HEK293 (cell line): Measurements from ENCODE around the gene IGIP.

ENCODE experiments used
- FEZF1 ChIP-seq: fragments of 450-650 bp; formaldehyde crosslinking; IDR thresholded peaks from 2 replicates; pipeline ENCODE4 v1.5.1; 2016; ENCODE audit warnings: missing biosample characterization, missing genetic modification characterization
- GLI2 ChIP-seq: fragments of 450-650 bp; formaldehyde crosslinking; IDR thresholded peaks from 2 replicates; pipeline ENCODE4; 2017; ENCODE audit warnings: missing biosample characterization, missing genetic modification characterization, low read depth, borderline replicate concordance
- KLF1 ChIP-seq: fragments of 450-650 bp; formaldehyde crosslinking; IDR thresholded peaks from 2 replicates; pipeline ENCODE4 v1.5.1; 2016; ENCODE audit warnings: missing biosample characterization, missing genetic modification characterization
- OSR2 ChIP-seq: fragments of 450-650 bp; formaldehyde crosslinking; IDR thresholded peaks from 2 replicates; pipeline ENCODE4 v1.5.1; 2016; ENCODE audit warnings: missing biosample characterization, missing genetic modification characterization
- PRDM6 ChIP-seq: fragments of 450-650 bp; formaldehyde crosslinking; IDR thresholded peaks from 2 replicates; pipeline ENCODE4 v1.5.1; 2017; ENCODE audit warnings: missing biosample characterization, missing genetic modification characterization
- SALL2 ChIP-seq: fragments of 450-650 bp; formaldehyde crosslinking; IDR thresholded peaks from 2 replicates; pipeline ENCODE4 v1.5.0; 2017; ENCODE audit warnings: missing biosample characterization, mild to moderate bottlenecking, missing genetic modification characterization, borderline replicate concordance
- SCRT1 ChIP-seq: fragments of 450-650 bp; formaldehyde crosslinking; IDR thresholded peaks from 2 replicates; pipeline ENCODE4 v1.5.1; 2016; ENCODE audit warnings: missing biosample characterization, missing genetic modification characterization, borderline replicate concordance
- SP7 ChIP-seq: fragments of 450-650 bp; formaldehyde crosslinking; IDR thresholded peaks from 2 replicates; pipeline ENCODE4 v1.5.1; 2016; ENCODE audit warnings: missing biosample characterization, missing genetic modification characterization
- ZBTB1 ChIP-seq: fragments of 450-650 bp; formaldehyde crosslinking; IDR thresholded peaks from 2 replicates; pipeline ENCODE4 v1.5.1; 2016; ENCODE audit warnings: missing biosample characterization, missing genetic modification characterization
- ZBTB44 ChIP-seq: fragments of 450-650 bp; IDR thresholded peaks from 2 replicates; pipeline ENCODE4 v1.5.1; 2018; ENCODE audit warnings: missing biosample characterization, mild to moderate bottlenecking, missing genetic modification characterization
- ZNF10 ChIP-seq: fragments of 450-650 bp; formaldehyde crosslinking; IDR thresholded peaks from 2 replicates; pipeline ENCODE4 v1.5.1; 2017; ENCODE audit warnings: missing biosample characterization, missing genetic modification characterization
- ZNF16 ChIP-seq: fragments of 450-650 bp; formaldehyde crosslinking; IDR thresholded peaks from 2 replicates; pipeline ENCODE4 v1.5.1; 2016; ENCODE audit warnings: low read depth, missing biosample characterization, missing genetic modification characterization
- ZNF169 ChIP-seq: fragments of 450-650 bp; formaldehyde crosslinking; IDR thresholded peaks from 2 replicates; pipeline ENCODE4 v1.5.1; 2016; ENCODE audit warnings: missing biosample characterization, missing genetic modification characterization
- ZNF362 ChIP-seq: fragments of 450-650 bp; formaldehyde crosslinking; IDR thresholded peaks from 2 replicates; pipeline ENCODE4 v1.5.1; 2016; ENCODE audit warnings: missing biosample characterization, missing genetic modification characterization
- ZNF416 ChIP-seq: fragments of 450-650 bp; formaldehyde crosslinking; IDR thresholded peaks from 2 replicates; pipeline ENCODE4 v1.5.1; 2016; ENCODE audit warnings: missing biosample characterization, missing genetic modification characterization
- ZNF544 ChIP-seq: fragments of 450-650 bp; formaldehyde crosslinking; IDR thresholded peaks from 2 replicates; pipeline ENCODE4 v1.5.0; 2017; ENCODE audit warnings: missing biosample characterization, missing genetic modification characterization
- ZNF658 ChIP-seq: fragments of 450-650 bp; formaldehyde crosslinking; IDR thresholded peaks from 2 replicates; pipeline ENCODE4; 2016; ENCODE audit warnings: missing biosample characterization, missing genetic modification characterization
- ZNF664 ChIP-seq: fragments of 450-650 bp; formaldehyde crosslinking; IDR thresholded peaks from 2 replicates; pipeline ENCODE4 v1.5.1; 2016; ENCODE audit warnings: missing biosample characterization, missing genetic modification characterization
- ZNF677 ChIP-seq: fragments of 450-650 bp; IDR thresholded peaks from 2 replicates; pipeline ENCODE4 v1.5.0; 2018; ENCODE audit warnings: missing biosample characterization, mild to moderate bottlenecking, missing genetic modification characterization, moderate library complexity
- ZXDB ChIP-seq: fragments of 450-650 bp; formaldehyde crosslinking; IDR thresholded peaks from 2 replicates; pipeline ENCODE4 v1.5.1; 2016; ENCODE audit warnings: missing biosample characterization, missing genetic modification characterization
- TF ChIP-seq, protein P1 (sequence below): fragments of 450-650 bp; formaldehyde crosslinking; IDR thresholded peaks from 2 replicates; pipeline ENCODE4 v1.5.1; 2016; ENCODE audit warnings: missing biosample characterization, missing genetic modification characterization, borderline replicate concordance
- TF ChIP-seq, protein P2 (sequence below): fragments of 450-650 bp; formaldehyde crosslinking; IDR thresholded peaks from 2 replicates; pipeline ENCODE4 v1.5.1; 2016; ENCODE audit warnings: missing biosample characterization, missing genetic modification characterization, borderline replicate concordance
- TF ChIP-seq, protein P3 (sequence below): fragments of 450-650 bp; formaldehyde crosslinking; IDR thresholded peaks from 2 replicates; pipeline ENCODE4 v1.5.1; 2016; ENCODE audit warnings: missing biosample characterization, missing genetic modification characterization
- TF ChIP-seq, protein P4 (sequence below): fragments of 450-650 bp; formaldehyde crosslinking; conservative IDR thresholded peaks from 2 replicates; pipeline ENCODE4 v1.5.1; 2016; ENCODE audit warnings: low read depth, missing biosample characterization, missing genetic modification characterization
- TF ChIP-seq, protein P5 (sequence below): fragments of 450-650 bp; formaldehyde crosslinking; IDR thresholded peaks from 2 replicates; pipeline ENCODE4 v1.5.1; 2017; ENCODE audit warnings: missing biosample characterization, mild to moderate bottlenecking, missing genetic modification characterization, moderate library complexity

Gene IGIP

DNA sequence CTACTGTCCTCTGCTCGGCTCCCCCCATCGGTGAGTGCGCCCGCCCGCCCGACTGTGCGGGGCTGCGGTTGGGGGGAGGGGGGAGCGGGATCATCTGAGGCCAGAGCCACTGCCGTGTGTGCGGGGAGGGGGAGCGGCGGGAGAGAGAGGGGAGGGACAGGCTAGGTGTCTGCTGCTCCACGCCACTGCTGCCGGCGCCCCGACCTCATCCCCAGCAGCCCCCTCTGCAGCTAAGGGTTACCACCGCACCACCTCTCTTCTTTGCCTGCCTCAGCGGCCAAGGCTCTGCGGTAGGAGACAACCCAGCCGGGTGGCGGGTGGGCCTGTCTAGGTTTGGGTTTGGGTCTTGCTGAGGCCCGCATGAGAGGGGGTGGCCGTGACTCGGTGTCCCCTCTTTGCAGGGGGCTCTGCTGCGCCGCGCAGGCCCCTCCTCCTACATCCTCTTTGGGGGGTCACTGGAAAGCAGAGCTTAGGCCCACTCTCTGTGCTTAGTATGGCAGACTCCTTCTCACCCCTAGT lies 12.5 kb upstream of the IGIP start (continued):
- TF ChIP-seq FEZF1 (tag by site-specific recombination) (no peak), SALL2 (tag by site-specific recombination) (no peak), ZNF10 (tag by site-specific recombination) (no peak), OSR2 (no peak), ZNF362 (no peak), KLF1 (tag by site-specific recombination) (0 out of 2 replicates have a peak, but pooled peaks have one; percentile 2), ZBTB44 (tag by site-specific recombination) (no peak), ZBTB1 (tag by site-specific recombination) (peak; percentile 69; the same call in 1 of the 2 replicates), SP7 (tag by site-specific recombination) (no peak), ZNF544 (tag by site-specific recombination) (no peak), PRDM6 (tag by site-specific recombination) (no peak), ZNF677 (tag by site-specific recombination) (no peak), ZXDB (no peak), GLI2 (tag by site-specific recombination) (no peak), ZNF664 (tag by site-specific recombination) (no peak), ZNF169 (no peak), ZNF416 (0 out of 2 replicates have a peak, but pooled peaks have one; percentile 32), ZNF658 (tag by site-specific recombination) (no peak), ZNF16 (no peak), SCRT1 (tag by site-specific recombination) (no peak)
- TF ChIP-seq, protein P1, sequence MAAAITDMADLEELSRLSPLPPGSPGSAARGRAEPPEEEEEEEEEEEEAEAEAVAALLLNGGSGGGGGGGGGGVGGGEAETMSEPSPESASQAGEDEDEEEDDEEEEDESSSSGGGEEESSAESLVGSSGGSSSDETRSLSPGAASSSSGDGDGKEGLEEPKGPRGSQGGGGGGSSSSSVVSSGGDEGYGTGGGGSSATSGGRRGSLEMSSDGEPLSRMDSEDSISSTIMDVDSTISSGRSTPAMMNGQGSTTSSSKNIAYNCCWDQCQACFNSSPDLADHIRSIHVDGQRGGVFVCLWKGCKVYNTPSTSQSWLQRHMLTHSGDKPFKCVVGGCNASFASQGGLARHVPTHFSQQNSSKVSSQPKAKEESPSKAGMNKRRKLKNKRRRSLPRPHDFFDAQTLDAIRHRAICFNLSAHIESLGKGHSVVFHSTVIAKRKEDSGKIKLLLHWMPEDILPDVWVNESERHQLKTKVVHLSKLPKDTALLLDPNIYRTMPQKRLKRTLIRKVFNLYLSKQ, result no peak
- TF ChIP-seq, protein P2, sequence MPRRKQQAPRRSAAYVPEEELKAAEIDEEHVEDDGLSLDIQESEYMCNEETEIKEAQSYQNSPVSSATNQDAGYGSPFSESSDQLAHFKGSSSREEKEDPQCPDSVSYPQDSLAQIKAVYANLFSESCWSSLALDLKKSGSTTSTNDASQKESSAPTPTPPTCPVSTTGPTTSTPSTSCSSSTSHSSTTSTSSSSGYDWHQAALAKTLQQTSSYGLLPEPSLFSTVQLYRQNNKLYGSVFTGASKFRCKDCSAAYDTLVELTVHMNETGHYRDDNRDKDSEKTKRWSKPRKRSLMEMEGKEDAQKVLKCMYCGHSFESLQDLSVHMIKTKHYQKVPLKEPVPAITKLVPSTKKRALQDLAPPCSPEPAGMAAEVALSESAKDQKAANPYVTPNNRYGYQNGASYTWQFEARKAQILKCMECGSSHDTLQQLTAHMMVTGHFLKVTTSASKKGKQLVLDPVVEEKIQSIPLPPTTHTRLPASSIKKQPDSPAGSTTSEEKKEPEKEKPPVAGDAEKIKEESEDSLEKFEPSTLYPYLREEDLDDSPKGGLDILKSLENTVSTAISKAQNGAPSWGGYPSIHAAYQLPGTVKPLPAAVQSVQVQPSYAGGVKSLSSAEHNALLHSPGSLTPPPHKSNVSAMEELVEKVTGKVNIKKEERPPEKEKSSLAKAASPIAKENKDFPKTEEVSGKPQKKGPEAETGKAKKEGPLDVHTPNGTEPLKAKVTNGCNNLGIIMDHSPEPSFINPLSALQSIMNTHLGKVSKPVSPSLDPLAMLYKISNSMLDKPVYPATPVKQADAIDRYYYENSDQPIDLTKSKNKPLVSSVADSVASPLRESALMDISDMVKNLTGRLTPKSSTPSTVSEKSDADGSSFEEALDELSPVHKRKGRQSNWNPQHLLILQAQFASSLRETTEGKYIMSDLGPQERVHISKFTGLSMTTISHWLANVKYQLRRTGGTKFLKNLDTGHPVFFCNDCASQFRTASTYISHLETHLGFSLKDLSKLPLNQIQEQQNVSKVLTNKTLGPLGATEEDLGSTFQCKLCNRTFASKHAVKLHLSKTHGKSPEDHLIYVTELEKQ (tag by site-specific recombination), result no peak
- TF ChIP-seq, protein P3, sequence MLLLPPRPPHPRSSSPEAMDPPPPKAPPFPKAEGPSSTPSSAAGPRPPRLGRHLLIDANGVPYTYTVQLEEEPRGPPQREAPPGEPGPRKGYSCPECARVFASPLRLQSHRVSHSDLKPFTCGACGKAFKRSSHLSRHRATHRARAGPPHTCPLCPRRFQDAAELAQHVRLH (tag by site-specific recombination), result no peak
- TF ChIP-seq, protein P4, sequence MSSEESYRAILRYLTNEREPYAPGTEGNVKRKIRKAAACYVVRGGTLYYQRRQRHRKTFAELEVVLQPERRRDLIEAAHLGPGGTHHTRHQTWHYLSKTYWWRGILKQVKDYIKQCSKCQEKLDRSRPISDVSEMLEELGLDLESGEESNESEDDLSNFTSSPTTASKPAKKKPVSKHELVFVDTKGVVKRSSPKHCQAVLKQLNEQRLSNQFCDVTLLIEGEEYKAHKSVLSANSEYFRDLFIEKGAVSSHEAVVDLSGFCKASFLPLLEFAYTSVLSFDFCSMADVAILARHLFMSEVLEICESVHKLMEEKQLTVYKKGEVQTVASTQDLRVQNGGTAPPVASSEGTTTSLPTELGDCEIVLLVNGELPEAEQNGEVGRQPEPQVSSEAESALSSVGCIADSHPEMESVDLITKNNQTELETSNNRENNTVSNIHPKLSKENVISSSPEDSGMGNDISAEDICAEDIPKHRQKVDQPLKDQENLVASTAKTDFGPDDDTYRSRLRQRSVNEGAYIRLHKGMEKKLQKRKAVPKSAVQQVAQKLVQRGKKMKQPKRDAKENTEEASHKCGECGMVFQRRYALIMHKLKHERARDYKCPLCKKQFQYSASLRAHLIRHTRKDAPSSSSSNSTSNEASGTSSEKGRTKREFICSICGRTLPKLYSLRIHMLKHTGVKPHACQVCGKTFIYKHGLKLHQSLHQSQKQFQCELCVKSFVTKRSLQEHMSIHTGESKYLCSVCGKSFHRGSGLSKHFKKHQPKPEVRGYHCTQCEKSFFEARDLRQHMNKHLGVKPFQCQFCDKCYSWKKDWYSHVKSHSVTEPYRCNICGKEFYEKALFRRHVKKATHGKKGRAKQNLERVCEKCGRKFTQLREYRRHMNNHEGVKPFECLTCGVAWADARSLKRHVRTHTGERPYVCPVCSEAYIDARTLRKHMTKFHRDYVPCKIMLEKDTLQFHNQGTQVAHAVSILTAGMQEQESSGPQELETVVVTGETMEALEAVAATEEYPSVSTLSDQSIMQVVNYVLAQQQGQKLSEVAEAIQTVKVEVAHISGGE (tag by site-specific recombination), result no peak
- TF ChIP-seq, protein P5, sequence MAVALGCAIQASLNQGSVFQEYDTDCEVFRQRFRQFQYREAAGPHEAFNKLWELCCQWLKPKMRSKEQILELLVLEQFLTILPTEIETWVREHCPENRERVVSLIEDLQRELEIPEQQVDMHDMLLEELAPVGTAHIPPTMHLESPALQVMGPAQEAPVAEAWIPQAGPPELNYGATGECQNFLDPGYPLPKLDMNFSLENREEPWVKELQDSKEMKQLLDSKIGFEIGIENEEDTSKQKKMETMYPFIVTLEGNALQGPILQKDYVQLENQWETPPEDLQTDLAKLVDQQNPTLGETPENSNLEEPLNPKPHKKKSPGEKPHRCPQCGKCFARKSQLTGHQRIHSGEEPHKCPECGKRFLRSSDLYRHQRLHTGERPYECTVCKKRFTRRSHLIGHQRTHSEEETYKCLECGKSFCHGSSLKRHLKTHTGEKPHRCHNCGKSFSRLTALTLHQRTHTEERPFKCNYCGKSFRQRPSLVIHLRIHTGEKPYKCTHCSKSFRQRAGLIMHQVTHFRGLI (tag by site-specific recombination), result no peak
